Mucosa of gallbladder (tissue), 1 donor: ENCODE measurements around the gene PA2G4. TPM values are rescaled to one million over a fixed set of nuclear protein-coding genes. Genes with fewer than 3 reads are reported as not detected.

ENCODE experiments used
- total RNA-seq: library from RNA; stranded (reverse); gene quantifications from one replicate; pipeline ENCODE4 v1.2.1, GENCODE V29; 2021
- donor health status: DM: no; HTN: no; CAD: no.

Gene PA2G4
- total RNA-seq, 1 donor from 2014 or later, result 64.9 TPM

Other genes starting within 250 kb of the PA2G4 start
- gene PYM1, start 176.7 kb upstream of the PA2G4 start, total RNA-seq, result 25.1 TPM
- 50.5 TPM for gene DGKA, start 173.4 kb upstream of the PA2G4 start, total RNA-seq
- 2.9 TPM for gene PMEL, start 138.5 kb upstream of the PA2G4 start, total RNA-seq
- gene CDK2, start 137.7 kb upstream of the PA2G4 start, total RNA-seq, result 28.0 TPM
- gene RAB5B, start 130.5 kb upstream of the PA2G4 start, total RNA-seq, result 182 TPM
- 49.0 TPM for gene SUOX, start 107.3 kb upstream of the PA2G4 start, total RNA-seq
- gene IKZF4, start 83.5 kb upstream of the PA2G4 start, total RNA-seq, result 8.2 TPM
- gene RPS26, start 62.6 kb upstream of the PA2G4 start, total RNA-seq, result 34.0 TPM
- 228 TPM for gene ERBB3, start 24.4 kb upstream of the PA2G4 start, total RNA-seq
- gene RPL41, start 12.1 kb downstream of the PA2G4 start, total RNA-seq, result 2,534 TPM
- gene ZC3H10, start 13.7 kb downstream of the PA2G4 start, total RNA-seq, result 5.4 TPM
- gene ESYT1, start 23.7 kb downstream of the PA2G4 start, total RNA-seq, result 111 TPM
- 53.7 TPM for gene MYL6B, start 48.0 kb downstream of the PA2G4 start, total RNA-seq
- 1,918 TPM for gene MYL6, start 53.8 kb downstream of the PA2G4 start, total RNA-seq
- 115 TPM for gene SMARCC2, start 84.9 kb downstream of the PA2G4 start, total RNA-seq
- 57.2 TPM for gene RNF41, start 117.4 kb downstream of the PA2G4 start, total RNA-seq
- 39.2 TPM for gene NABP2, start 119.8 kb downstream of the PA2G4 start, total RNA-seq
- gene SLC39A5, start 125.5 kb downstream of the PA2G4 start, total RNA-seq, result 49.9 TPM
- 64.6 TPM for gene ANKRD52, start 153.8 kb downstream of the PA2G4 start, total RNA-seq
- gene COQ10A, start 162.4 kb downstream of the PA2G4 start, total RNA-seq, result 10.7 TPM
- gene CS, start 195.8 kb downstream of the PA2G4 start, total RNA-seq, result 156 TPM
- 140 TPM for gene CNPY2, start 211.4 kb downstream of the PA2G4 start, total RNA-seq
- gene PAN2, start 229.4 kb downstream of the PA2G4 start, total RNA-seq, result 114 TPM
- gene IL23A, start 234.3 kb downstream of the PA2G4 start, total RNA-seq, result 0.49 TPM